HG03108 (cell line): Measurements from ENCODE around the gene TRMT2B.
"Not testable (repeated sequence)": the region's sequence is repeated elsewhere in the genome, so short reads cannot be mapped to it uniquely, and the experiment has no call there.

ENCODE experiments used
- ATAC-seq: cut with Tn5 transposase; IDR thresholded peaks from one replicate; pipeline ENCODE4 v1.9.1; 2021; ENCODE audit warnings: moderate library complexity; ENCODE audit not compliant: unreplicated experiment

TRMT2B gene, protein sequence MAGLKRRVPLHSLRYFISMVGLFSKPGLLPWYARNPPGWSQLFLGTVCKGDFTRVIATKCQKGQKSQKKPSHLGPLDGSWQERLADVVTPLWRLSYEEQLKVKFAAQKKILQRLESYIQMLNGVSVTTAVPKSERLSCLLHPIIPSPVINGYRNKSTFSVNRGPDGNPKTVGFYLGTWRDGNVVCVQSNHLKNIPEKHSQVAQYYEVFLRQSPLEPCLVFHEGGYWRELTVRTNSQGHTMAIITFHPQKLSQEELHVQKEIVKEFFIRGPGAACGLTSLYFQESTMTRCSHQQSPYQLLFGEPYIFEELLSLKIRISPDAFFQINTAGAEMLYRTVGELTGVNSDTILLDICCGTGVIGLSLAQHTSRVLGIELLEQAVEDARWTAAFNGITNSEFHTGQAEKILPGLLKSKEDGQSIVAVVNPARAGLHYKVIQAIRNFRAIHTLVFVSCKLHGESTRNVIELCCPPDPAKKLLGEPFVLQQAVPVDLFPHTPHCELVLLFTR

DNA sequence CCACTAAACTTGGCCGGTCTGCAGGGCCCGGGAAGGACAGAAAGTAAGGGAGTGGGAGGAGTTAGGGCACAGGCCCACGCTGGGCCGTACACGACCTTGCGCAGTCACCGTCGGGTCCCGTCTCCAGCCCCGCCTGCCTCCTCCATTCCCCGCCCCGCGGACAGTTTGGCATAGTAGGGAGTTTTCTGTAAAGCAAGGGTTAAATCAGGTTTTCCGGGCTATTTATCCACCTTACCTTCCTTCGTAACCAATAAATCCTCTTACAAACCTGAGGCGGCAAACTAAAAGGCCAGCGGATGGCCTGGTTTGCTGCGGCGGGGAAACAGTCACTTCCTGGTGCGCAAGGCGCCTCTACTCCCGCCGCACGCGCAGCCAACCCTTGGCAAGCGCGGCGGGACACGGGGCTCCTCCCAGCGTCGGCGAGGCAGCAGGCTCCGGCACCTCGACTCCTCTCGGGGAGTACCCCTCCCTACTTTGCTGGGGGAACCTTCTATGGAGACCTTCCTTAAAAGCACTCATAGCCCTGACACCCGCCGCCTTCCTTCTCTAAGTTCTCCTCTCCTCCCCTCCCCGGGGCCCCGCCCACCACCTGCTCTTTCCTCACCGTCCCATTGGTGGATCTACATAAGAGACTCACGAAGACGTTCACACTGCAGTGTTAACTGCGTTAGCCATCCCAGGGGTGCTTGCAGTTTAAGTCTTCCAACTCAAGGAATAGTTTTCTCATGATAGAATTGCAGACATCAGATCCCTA is at the start of gene TRMT2B:
Gene TRMT2B (minus strand): TSS at position 563 of the 754 bp plus-strand sequence. CDS start 9,822 bp downstream, outside the sequence.
- ATAC-seq: peak; percentile 89

DNA sequence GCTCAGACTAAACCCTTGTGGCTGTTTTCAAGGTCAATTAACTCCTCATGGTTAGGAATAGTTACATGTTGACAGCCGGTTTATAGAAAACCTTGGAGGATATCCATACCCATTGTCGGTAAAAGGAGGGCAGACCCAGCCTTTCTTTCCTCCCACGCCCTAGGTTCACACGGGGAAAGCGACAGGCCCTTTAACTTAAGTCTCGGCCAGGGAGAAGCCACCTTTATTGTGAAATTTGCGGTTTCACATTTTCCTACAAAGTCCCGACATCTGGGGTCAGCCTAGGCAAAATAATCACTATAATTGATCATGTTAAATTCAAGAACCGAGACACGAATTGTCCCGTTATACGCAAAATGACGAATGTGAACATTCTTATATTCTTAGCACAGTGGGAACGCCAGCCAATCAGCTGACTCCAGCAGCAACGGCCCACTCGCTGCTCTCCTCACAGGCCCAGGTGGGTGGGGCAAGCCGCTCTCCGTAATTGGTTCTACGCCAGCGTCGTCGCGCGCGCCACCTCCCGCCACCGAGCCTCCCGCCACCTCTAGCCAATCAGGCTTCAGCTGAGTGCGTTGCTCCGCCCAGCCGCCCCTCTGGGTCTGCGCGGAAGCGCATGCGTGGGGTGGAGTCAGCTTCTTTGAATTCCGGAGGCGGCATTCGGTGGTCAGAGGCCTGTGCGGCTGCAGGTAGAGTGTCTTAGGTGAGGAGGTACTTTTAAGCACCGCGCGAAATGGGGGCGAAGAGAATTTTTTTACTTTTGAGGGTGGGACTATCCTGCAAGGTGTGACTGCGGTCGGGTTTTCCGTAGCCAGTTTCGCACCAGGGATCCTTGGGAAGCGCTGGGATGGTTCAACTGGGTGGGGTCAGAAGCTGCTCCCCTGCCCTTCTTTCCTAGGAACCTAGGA is 45.9 kb upstream of the TRMT2B start, which contains the start of gene CENPI:
Gene CENPI (plus strand): TSS at position 659 of the 908 bp plus-strand sequence. CDS start 2,867 bp downstream, outside the sequence.
- peak; percentile 99 for ATAC-seq

DNA sequence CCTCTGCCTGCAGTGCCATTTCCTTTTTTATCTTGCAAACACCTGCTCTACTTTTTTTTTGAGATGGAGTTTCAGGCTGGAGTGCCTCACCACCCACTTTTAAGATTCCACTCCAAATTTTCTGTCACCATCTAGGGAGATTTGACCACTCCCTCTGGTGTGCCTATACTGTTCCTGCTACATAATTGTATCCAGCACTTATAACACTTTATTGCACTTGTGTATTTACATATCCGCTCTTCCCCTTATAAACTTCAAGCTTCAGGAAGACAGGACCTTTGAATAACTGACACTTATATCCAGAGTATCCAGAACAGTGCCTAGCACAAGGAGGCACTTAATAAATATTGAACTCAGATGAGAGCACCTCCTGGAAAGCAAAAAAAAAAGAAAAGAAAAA is 39.9 kb upstream of the TRMT2B start:
- no peak for ATAC-seq

DNA sequence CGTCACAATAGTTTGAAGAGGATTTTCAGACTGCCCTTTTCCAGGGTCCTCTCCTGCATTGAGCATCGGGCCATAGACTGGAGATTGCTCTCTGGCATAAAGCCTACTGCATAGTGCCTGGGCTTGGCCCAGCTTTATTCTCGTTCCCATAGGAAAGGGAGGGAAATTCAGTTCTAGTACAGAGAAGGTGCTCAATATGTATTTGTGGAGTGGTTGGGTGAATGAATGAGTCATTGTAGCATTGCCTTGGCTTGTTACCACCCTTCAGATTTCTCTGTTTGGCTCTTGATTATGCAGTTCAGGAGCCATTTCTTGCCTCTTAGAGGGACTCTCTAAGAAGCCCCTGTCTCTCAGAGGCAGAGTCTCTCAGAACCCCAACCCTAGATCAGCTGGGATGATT is 29.3 kb upstream of the TRMT2B start:
- no peak for ATAC-seq

DNA sequence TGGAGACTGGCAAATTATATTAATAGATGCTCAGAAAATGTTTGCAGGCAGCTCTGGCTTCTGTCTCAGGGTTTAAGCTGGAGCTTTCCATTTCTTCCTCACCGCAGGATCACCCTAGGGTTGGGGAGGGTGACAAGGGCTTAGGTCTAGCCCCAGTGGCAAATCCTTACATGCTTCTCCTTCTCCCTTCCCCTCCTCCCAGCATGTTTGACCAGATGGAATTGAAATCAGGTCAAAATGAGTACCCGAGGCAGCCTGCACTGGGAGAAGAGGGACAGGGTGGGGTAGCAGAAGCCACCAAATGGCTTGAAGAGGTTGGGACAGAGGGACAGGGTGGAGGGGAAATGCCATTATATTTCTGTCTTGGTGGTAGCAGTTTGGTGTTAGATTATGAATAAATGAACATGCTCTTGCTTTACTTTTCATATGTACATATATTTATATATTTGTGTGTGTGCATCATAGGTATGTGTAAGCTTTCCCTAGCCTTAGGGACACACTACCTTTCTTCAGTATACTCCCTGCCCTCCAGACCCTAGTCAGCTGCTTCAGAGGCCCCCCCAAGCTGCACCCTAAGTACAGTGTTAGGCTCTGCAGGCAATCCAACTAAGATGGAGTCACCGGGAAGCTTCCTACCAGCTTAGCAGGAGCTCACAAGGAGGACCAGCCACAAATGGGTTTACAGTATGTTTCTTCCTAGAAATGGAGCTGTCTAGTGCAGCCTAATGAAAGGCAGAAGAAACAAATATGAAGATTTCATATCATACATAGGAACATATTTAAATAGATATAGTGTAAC is 28.6 kb upstream of the TRMT2B start:
- ATAC-seq: no peak

DNA sequence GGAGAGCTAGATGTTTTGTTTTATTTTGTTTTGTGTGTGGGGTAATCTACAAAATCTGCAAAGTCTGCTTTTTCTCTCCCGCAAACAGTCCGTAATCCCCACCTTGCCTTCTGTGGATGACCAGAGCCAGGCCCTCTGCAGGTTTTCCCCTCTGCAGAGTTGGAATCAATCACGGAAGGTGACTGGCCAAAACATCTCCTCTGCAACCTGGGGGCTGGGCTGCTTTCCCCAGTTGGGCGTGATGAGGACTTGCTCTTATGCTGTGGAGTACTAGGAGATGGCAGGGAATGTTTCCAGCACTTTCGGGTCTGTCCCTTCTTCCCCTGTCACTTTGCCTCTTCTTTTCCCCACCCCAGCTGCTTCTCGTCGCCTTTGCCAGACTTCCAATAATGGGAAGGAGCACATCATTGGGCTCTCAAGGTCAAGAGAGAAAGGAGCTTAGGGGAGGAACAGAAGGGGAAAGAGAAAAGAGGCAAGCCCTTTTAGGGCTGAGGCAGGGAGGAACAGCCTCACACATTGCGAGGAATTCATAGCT is 27.9 kb upstream of the TRMT2B start:
- ATAC-seq: no peak

DNA sequence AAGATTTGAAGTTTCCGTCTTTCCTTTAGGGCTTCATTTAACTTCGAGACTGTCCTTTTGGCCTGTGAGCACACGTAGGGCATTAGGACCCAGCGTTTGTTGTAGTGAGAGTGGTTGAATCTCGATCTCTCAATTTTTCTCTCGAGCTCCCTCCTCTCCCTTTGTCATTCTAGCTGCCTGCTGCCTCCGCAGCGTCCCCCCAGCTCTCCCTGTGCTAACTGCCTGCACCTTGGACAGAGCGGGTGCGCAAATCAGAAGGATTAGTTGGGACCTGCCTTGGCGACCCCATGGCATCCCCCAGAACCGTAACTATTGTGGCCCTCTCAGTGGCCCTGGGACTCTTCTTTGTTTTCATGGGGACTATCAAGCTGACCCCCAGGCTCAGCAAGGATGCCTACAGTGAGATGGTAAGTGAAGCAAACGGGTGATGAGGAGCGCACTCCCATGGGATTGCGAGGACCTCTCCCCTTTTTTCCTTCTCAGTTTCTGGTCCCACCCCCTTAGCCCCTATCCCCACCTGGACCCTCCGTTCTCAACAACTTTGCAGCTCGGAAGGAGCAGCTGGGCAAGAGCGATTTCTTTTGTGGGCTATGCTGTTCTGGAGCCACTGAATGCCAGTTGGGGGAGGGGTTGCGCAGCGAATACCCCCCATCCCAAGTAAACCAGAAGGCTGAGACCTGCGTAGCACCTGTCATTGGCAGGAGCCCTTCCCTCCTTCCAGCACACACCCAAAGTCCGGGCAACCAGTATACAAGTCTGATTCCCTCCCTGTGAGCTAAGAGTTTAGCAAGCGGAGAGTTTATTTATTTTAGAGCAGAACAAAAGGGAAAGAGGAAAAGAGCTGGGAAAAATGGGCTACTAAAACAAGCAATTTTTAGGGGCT is 27.0 kb upstream of the TRMT2B start, which contains the start of gene TMEM35A:
Gene TMEM35A (plus strand): TSS at position 164 of the 883 bp plus-strand sequence. CDS start 124 bp downstream, at position 288.
- no peak for ATAC-seq

DNA sequence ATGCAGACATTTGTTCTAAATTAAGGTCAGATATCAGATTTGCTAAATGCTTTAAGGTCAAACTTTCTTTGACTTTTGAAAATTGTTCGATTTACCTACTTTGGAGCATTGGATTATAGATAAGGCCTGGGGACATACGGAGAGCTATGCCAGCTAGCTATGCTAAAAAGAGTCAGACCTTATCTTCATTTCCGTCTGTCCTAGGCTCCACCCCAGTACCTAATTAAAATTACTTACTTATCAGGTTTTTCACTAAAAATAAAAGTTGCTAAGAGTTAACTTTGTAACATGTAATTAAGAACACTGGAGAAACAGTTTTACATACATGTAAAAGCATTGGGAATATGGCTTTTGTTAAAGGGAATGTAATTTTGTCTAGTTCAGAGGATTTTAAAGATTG is 19.7 kb upstream of the TRMT2B start:
- no peak for ATAC-seq

DNA sequence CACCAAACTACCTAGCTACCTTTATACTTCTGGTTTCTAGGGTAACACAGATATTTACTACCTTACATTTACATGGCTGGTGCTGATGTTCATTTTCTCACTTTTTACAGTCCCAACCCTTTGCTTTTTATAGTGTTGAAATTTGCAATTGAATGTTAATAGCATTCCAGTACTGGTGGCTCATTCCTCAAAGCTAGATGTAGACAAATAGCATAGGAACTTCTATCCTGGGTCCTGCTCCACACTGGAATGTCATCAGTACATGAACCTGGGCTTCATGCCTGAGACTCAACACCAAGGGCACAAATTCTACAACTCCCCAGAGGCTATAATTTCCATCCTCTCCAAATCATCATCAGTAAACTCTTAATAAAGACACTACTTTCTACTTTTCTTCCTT is 10.3 kb upstream of the TRMT2B start:
- no peak for ATAC-seq

DNA sequence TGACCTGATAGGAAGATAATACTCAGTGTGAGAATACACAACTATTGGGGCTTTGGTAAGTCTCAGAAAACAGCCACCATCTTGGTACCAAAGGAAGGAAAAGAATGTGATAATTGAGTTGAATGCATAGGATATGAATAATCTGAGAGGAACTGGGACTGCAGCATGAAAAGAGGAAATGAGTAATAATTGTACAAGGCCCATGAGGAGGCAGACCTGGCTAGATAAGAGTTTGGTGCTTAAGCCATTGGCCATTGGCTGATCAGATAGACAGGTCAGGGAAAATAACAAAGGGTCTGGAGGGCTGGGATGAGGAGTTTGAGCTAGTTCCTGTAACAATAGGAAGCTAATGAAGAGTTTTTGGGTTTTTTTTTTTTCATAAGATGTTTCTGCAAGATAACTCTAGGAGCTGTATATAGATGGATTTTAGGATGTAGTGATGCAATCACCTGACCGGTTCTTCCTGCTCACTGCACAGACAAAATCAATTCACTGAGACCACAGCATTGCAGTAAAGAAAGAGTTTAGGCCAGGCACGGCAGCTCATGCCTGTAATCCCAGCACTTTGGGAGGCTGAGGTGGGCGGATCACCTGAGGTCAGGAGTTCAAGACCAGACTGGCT is 5.3 kb upstream of the TRMT2B start:
- ATAC-seq: peak; percentile 86

DNA sequence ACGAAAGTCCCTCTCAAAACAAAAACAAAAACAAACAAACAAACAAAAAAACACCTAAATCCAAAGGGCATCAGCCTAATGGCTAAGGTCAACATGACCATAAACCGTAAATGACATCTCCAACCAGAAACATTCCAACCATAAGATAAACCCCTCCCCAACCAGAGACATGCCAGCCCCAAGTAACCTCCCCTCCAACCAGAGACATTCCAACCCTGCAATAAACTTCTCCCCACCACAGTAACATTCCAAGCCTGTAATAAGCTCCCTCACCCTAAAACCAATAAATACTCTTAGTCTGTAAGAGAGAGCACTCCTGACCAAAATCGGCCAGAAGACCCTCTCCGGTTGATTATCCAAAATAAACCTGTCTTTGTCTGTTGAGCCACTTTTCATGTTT is 4.6 kb upstream of the TRMT2B start:
- not testable (repeated sequence) for ATAC-seq

DNA sequence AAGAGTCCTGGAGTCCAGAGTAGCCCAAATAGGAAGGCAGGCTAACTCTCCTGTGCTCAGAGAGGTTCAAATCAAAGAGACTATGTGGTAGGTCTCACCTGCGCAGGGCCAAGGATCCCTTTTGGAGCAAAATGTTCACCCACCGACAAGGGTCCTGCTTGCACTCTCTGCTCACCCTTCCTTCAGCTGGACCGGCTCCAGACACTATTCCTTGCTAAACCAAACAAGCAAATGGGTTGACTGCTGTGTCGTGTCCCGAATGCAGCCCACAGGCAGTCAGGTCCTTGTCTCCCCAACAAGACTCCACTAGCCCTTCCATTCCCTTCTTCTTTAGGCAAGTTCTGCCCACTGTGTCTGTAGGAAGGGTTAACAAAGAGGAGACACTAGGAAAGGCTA is 760 bp downstream of the TRMT2B start:
- no peak for ATAC-seq

DNA sequence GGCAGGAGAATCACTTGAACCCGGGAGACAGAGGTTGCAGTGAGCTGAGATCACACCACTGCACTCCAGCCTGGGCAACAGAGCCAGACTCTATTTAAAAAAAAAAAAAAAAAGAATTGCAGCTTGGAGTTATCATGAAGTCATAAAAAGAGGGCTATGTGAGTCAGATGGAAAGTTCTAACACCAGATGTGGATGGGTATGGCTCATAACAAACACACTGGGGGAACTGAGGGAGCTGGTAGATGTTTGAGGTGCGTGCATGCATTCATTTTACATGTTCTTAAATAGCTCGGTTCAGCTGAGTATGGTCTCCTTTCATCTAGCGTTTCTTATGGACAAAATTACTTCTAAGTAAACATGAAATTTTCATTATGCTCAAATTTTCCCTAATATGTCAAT is 11.7 kb downstream of the TRMT2B start:
- no peak for ATAC-seq

DNA sequence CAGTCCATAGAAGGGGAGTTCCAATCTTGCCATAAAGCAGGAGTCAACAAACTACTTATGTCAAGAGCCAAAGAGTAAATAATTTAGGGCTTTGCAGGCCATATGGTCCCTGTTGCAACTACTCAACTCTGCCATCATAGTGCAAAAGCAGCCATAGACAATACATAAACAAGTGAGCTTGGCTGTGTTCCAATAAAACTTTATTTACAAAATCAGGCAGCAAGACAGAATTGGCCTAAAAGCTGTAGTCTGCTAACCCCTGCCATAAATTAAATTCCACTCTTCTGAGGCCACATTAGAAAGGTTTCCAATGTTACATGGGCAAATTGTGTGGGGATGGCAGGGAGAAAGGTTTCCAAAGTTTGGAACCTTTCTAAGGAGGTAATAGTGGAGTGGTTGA is 14.7 kb downstream of the TRMT2B start:
- ATAC-seq: no peak

DNA sequence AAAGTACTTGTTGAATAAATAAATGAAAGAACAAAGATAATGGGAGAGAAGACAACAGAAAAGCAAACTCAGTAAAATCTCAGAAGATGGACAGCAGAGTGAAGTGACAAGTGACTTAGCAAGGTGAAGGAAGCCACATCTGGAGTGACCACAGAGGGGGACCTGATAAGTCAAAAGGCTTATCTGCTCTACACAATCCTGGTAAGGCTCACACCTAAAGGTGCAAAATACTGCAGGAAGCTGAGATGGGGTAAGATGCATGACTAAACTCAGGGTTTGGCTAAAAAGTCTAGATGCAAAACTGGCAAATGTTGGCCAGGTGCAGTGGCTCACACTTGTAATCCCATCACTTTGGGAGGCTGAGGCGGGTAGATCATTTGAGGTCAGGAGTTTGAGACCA is 22.2 kb downstream of the TRMT2B start:
- no peak for ATAC-seq

DNA sequence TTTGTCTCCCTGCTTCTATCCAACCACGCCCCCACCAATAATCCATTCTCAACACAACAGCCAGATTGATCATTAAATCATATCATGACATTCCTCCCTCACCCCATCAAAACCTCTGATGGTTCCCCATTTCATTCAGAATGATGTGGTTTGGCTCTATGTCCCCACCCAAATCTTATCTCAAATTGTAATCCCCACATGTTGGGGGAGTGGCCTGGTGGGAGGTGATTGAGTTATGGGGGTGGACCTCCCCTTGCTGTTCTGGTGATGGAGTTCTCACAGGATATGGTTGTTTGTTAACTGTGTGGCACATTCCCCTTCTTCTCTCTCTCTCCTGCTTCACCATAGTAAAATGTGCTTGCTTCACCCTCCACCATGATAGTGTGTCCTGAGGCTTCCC is 23.3 kb downstream of the TRMT2B start:
- ATAC-seq: no peak

DNA sequence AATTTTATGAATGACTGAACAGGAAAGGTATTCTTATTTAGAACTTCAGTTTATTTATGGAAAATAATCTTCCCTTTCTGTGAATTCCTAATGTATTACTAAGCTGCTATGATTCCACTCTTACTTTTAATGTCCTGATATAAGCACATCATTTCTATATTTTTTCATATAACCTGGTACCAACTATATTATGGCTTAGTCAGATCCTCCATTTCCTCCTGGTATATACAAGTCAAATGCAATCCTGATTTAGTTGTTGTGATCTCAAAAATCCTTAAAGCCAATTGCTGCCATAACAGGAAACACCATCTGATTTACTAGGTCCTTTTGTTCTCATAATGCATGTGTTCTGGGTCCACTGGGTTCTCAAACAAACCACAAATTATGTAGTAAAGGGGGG is 26.8 kb downstream of the TRMT2B start:
- no peak for ATAC-seq

DNA sequence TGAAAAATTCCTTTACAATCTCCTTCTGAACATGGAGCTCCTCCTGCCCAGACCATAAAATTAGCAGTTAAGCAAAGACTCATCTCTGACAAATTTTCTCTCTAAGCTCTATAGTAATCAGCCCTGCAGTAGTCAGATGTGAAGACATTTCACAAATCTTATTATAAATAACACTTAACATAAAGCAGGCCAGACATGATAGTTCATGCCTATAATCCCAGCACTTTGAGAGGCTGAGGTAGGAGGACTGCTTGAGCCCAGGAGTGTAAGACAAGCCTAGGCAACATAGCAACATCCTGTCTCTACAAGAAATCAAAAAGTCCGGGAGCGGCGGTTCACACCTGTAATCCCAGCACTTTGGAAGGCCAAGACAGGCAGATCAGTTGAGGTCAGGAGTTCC is 29.9 kb downstream of the TRMT2B start:
- no peak for ATAC-seq
